Measurements from ENCODE around the gene EPM2A. TPM values are rescaled to one million over a fixed set of nuclear protein-coding genes. Genes with fewer than 3 reads are reported as not detected.
"Not testable (repeated sequence)": the region's sequence is repeated elsewhere in the genome, so short reads cannot be mapped to it uniquely, and the experiment has no call there.

The EPM2A gene
- total and polyA plus RNA-seq, 2 of the 4 experiments (the other 2 are of a cell fraction): 2.1 to 4.5 TPM

- no peak overlapping the region for H3K56ac ChIP-seq (ENCODE audit: extremely low read depth, insufficient read depth, low read length)
- no peaks in the 10 kb centered on the region for H3K27me3 ChIP-seq (ENCODE audit: control insufficient read depth, insufficient read depth, low read length)
- H3K4me1 ChIP-seq (ENCODE audit: control insufficient read depth, insufficient read depth, low read length): no peaks in the 10 kb centered on the region
- no peak overlapping the region for H2AK5ac ChIP-seq (ENCODE audit: low read depth, low read length)
- TF ChIP-seq MXI1 (IDR thresholded peaks at IDR 0.05; ENCODE audit: borderline replicate concordance, low read depth, low read length) (no peak), NFE2L2 (IDR thresholded peaks at IDR 0.05; ENCODE audit: low read depth, low read length) (no peak), RCOR1 (IDR thresholded peaks at IDR 0.05; ENCODE audit: insufficient replicate concordance, low read length) (no peak), RFX5 (IDR thresholded peaks at IDR 0.05; ENCODE audit: low read depth, low read length) (no peak)
- no peak for ATAC-seq (ENCODE audit: low read depth)
- POLR2A ChIA-PET (ENCODE audit: unreplicated experiment): no interaction called here
- H2BK20ac ChIP-seq (ENCODE audit: low read depth, low read length): no peak overlapping the region
- no TSS peak for BruUV-seq (replicated peaks)
- H3K79me1 ChIP-seq (ENCODE audit: low read depth in 1 of 2, low read length in 2 of 2): no peaks in the 10 kb centered on the region
- intact Hi-C loops (cut with micrococcal nuclease) (no loop called here), dilution Hi-C loops (cut with HindIII; ENCODE audit: low sequenced_read_pairs, unreplicated experiment) (no loop called here), in situ Hi-C loops (cut with MboI; ENCODE audit: low sequenced_read_pairs) (loop anchor here (25.0 kb wide), 1 partner anchor 144 kb away; no protein-coding TSS in a partner anchor)
- no peak overlapping the region for H3K4me2 ChIP-seq (ENCODE audit: low read depth, low read length)
- H4K20me1 ChIP-seq (ENCODE audit: insufficient read depth, low read length): no peaks in the 10 kb centered on the region
- no peak overlapping the region for H3K18ac ChIP-seq (ENCODE audit: low read depth, low read length)
- no peak overlapping the region for H3K23ac ChIP-seq (ENCODE audit: low read depth, low read length)
- no peaks in the 10 kb centered on the region for H3K9me1 ChIP-seq (ENCODE audit: insufficient read depth, low read length)
- CTCF ChIA-PET: interaction anchor here (0.6 kb wide), 1 partner anchor 990 kb away, joined by 6 read pairs; no protein-coding TSS in a partner anchor
- H4K8ac ChIP-seq (ENCODE audit: low read depth in 2 of 2, low read length in 2 of 2): no peak overlapping the region
- H2AFZ ChIP-seq (replicated peaks; ENCODE audit: low read length, poor library complexity): no peak overlapping the region
- no peak for DNase-seq
- H3K14ac ChIP-seq (replicated peaks; ENCODE audit: low read depth, low read length): no peak overlapping the region
- no peaks in the 10 kb centered on the region for H3K36me3 ChIP-seq (ENCODE audit: control insufficient read depth, insufficient read depth, low read length)
- H4K91ac ChIP-seq (ENCODE audit: insufficient read depth, low read depth, low read length): no peak overlapping the region
- WGBS, 2 experiments (ENCODE audit: extremely low coverage in 2 of 2, insufficient read length in 1 of 2): no CpG with 5 or more reads among the region's 2 CpGs
- H3K27ac ChIP-seq (ENCODE audit: insufficient read depth, low read length): no peak overlapping the region
- no peak overlapping the region for H3K4me3 ChIP-seq (ENCODE audit: insufficient read depth, low read depth, low read length)
- H2BK5ac ChIP-seq (ENCODE audit: low read depth, low read length, poor library complexity, severe bottlenecking): no peak overlapping the region
- H2AK9ac ChIP-seq (replicated peaks; ENCODE audit: low read depth, low read length, poor library complexity): no peak overlapping the region
- H3K9me3 ChIP-seq (ENCODE audit: control insufficient read depth, insufficient read depth, low read length): peaks cover 2% of the 10 kb centered on the region; the same call in 1 of the 2 replicates
- no peak overlapping the region for H2BK120ac ChIP-seq (ENCODE audit: low read depth, low read length)
- no peak overlapping the region for H3K9ac ChIP-seq (ENCODE audit: low read depth, low read length)
- no peak overlapping the region for H2BK15ac ChIP-seq (ENCODE audit: low read depth, low read length)
- H3K4ac ChIP-seq (ENCODE audit: low read depth, low read length): no peak overlapping the region
- H4K5ac ChIP-seq (ENCODE audit: low read depth, low read length): no peak overlapping the region
These were observed 8.0 kb upstream of the EPM2A start for GRCh38 chr6:145743332-145743731.

GRCh38 chr6:145742472-145742871 lies 7.2 kb upstream of the EPM2A start:
- H3K27me3 ChIP-seq (ENCODE audit: control insufficient read depth, insufficient read depth, low read length); POLR2A ChIA-PET (ENCODE audit: unreplicated experiment); H4K8ac ChIP-seq (ENCODE audit: low read depth in 2 of 2, low read length in 2 of 2); H3K4me1 ChIP-seq (ENCODE audit: control insufficient read depth, insufficient read depth, low read length); H2BK15ac ChIP-seq (ENCODE audit: low read depth, low read length); H4K91ac ChIP-seq (ENCODE audit: insufficient read depth, low read depth, low read length); H3K4me3 ChIP-seq (ENCODE audit: insufficient read depth, low read depth, low read length); H3K9me3 ChIP-seq (ENCODE audit: control insufficient read depth, insufficient read depth, low read length); H3K56ac ChIP-seq (ENCODE audit: extremely low read depth, insufficient read depth, low read length); ATAC-seq (ENCODE audit: low read depth); H4K20me1 ChIP-seq (ENCODE audit: insufficient read depth, low read length); H3K27ac ChIP-seq (ENCODE audit: insufficient read depth, low read length); dilution Hi-C loops (cut with HindIII; ENCODE audit: low sequenced_read_pairs, unreplicated experiment); H4K5ac ChIP-seq (ENCODE audit: low read depth, low read length); H2AK5ac ChIP-seq (ENCODE audit: low read depth, low read length); H2BK20ac ChIP-seq (ENCODE audit: low read depth, low read length); BruUV-seq (replicated peaks); CTCF ChIA-PET; DNase-seq; H3K9ac ChIP-seq (ENCODE audit: low read depth, low read length); H3K14ac ChIP-seq (replicated peaks; ENCODE audit: low read depth, low read length); H3K18ac ChIP-seq (ENCODE audit: low read depth, low read length); H2AK9ac ChIP-seq (replicated peaks; ENCODE audit: low read depth, low read length, poor library complexity); H3K9me1 ChIP-seq (ENCODE audit: insufficient read depth, low read length); intact Hi-C loops (cut with micrococcal nuclease); H2AFZ ChIP-seq (replicated peaks; ENCODE audit: low read length, poor library complexity); H3K4me2 ChIP-seq (ENCODE audit: low read depth, low read length); H2BK120ac ChIP-seq (ENCODE audit: low read depth, low read length); H2BK5ac ChIP-seq (ENCODE audit: low read depth, low read length, poor library complexity, severe bottlenecking); H3K36me3 ChIP-seq (ENCODE audit: control insufficient read depth, insufficient read depth, low read length); H3K4ac ChIP-seq (ENCODE audit: low read depth, low read length); H3K23ac ChIP-seq (ENCODE audit: low read depth, low read length); H3K79me1 ChIP-seq (ENCODE audit: low read depth in 1 of 2, low read length in 2 of 2): not testable (repeated sequence)
- 86% methylated on average over 3 of the region's 6 CpGs; no CpG with 5 or more reads in 1 of the 2 experiments for WGBS, 2 experiments (ENCODE audit: extremely low coverage in 2 of 2, insufficient read length in 1 of 2)
- in situ Hi-C loops (cut with MboI; ENCODE audit: low sequenced_read_pairs): loop anchor here (25.0 kb wide), 1 partner anchor 145 kb away; no protein-coding TSS in a partner anchor
